ENCODE results near the gene PDXK.
"Not testable (repeated sequence)": the region's sequence is repeated elsewhere in the genome, so short reads cannot be mapped to it uniquely, and the experiment has no call there.

PDXK gene

DNA sequence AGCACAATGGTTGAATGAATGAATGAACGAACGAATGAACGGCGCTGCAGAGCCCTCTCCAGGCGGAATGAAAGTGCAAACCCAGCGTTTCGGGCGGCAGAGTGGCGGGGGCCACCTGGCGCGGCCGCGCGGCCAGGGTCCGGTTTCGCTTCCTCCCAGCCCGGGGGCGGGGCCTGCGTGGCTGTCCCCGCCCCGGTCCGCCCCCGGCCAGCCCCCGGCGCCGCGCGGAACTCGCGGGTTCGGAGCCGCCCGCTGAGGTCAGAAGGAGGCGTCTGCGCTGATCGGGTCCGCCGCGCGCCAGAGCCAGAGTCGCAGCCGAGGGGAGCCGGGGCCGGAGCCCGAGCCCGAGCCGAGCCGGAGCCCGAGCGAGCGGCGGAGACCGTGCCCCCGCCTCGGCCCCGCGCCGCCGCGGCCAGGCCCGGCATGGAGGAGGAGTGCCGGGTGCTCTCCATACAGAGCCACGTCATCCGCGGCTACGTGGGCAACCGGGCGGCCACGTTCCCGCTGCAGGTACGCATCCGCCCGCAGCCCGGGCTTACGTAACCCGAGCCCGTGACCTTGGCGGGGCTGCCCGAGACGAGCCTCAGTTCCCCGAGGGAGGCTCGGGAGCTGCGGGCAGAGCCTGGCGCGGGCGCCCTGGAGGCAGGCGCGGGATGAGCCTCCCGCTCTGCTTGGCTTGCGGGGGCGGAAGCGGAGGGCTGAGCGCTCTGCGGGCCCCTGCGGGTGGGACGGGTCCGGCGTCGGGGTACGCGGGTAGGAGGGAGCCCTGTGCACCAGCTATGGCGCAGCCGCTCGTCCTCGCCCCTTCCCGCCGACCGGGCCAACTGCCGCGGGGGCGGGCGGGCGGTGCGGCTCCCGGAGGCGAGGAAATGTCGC, at the start of gene PDXK:
Gene PDXK, plus strand, starts transcription at position 258 of the 876 bp plus-strand sequence. Its CDS starts 166 bp downstream, at position 424.
- peak; percentile 63 for DNase-seq (ENCODE audit: low spot score)

DNA sequence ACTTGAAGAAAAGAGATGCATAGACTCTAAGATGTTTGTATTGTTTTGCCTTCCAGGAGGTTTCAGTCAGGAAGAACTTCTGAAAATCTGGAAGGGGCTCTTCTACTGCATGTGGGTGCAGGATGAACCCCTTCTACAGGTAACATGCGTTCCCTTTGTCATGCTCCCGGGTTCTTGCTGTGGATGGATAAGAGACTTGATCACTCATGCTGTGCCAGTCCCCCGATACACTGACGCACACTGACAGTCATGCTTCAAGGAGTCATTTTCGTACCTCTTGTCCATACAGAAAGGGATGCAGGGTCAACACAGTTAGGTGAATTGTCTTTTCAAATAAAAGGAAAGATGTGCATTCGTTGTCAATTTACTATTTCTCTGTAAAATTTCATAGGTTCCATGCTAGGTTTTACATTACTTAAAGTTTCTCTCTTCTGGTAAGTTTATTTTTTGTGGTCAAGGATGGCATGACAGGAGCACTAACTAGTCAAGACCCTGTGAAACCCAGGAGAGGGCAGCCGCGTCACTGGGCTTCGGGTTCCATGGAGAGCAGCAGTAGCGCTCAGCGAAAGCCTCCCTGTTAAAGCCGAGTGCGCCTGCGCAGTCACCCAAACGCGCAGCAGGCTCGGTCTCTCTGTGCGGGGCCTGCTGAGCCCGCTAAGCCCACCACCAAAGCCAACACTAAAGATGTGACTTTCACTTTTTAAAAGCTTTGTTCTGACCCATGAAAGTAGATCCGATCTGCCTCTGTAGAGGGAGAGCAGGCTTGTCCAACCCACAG, 48.9 kb upstream of the PDXK start:
- no peak for DNase-seq (ENCODE audit: low spot score)

DNA sequence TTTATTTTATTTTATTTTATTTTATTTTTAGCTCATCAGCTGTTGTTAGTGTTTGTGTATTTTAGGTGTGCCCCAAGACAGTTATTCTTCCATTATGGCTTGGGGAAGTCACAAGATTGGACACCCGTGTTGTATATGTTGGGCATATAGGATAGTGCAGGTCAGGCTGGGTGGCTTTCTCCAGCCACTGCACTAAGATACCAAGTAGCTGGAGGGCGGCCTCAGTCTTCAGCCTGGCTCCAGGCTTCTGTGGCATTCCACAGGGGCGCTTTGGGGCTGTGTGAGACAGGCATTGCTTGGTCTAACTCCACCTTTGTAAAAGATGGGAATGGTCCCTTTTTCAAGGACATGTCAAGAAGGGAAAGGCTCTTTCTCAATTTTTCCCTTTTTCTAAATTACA, 43.1 kb upstream of the PDXK start:
- no peak for DNase-seq (ENCODE audit: low spot score)

DNA sequence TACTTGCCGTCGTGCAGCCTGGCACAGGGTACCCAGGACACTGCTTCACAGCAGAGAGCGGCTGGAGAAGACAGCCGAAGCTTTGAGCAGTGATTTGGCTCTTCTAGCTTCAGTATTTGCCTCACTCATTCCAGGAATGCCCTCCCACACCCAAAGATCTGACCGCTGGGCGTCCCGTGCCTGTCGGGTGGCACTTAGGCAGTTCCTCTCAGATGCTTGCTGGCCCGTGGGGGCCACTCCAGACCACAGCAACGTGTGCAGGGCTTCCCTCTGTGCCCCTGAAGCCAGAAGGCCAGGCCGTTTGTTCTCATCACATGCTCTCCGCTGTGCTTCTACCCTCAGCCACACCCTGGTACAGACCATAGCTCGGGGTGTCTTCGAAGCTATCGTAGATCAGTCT, 42.5 kb upstream of the PDXK start:
- no peak for DNase-seq (ENCODE audit: low spot score)

DNA sequence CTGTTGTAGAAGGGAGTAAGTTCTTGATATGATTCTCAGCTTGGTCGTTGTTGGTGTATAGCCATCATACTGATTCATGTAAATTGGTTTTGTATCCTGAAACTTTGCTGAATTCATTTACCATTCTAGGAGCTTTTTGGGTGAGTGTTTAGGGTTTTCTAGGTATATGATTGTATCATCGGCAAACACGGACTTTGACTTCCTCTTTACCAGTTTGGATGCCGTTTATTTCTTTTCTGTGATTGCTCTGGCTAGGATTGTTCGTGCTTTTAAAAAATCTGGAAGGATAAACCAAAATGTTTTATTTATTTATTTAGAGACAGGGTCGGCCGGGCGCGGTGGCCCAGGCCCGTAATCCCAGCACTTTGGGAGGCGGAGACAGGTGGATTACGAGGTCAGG, 39.0 kb upstream of the PDXK start:
- DNase-seq (ENCODE audit: low spot score) = no peak

DNA sequence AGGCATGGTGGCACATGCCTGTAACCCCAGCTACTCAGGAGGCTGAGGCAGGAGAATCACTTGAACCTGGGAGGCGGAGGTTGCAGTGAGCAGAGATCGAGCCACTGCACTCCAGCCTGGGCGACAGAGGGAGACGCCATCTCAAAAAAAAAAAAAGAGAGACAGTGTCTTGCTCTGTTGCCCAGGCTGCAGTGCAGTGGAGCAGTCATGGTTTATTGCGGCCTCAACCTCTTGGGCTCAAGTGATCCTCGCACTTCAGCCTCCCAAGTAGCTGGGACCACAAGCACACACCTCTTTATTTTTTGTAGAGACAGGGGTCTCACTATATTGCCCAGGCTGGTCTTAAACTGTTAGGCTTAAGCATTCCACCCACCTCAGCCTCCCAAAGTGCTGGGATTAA, 38.5 kb upstream of the PDXK start:
- DNase-seq (ENCODE audit: low spot score) = not testable (repeated sequence)

DNA sequence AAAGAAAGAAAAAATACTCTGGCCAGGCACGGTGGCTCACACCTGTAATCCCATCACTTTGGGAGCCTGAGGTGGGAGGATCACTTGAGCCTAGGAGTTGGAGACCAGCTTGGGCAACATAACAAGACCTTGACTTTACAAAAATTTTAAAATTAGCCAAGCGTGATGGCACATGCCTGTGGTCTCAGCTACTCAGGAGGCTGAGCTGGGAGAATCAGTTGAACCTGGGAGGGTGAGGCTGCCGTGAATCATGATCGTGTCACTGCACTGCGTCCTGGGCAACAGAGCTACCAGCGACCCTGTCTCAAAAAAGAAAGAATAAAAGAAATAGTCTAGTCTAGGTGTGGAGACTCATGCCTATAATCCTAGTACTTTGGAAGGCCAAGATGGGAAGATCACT, 37.3 kb upstream of the PDXK start:
- no peak for DNase-seq (ENCODE audit: low spot score)

DNA sequence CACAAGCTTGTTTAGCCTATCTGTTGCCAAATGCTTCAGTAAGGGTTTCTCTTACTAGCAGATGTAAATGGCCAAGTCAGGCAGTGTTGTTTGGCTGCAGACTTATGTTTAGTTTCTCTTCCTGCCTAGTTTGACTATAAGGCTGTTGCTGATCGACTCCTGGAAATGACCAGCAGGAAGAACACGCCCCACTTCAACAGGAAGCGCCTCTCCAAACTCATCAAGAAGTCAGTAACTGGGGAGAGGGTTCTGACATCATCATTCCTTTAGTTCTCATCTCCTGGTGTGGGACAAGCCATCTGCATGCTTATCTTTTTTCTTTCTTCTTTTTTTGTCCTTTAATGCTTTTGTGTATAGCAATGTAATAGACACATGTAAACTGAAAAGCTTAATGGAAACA, 34.5 kb upstream of the PDXK start:
- no peak for DNase-seq (ENCODE audit: low spot score)

DNA sequence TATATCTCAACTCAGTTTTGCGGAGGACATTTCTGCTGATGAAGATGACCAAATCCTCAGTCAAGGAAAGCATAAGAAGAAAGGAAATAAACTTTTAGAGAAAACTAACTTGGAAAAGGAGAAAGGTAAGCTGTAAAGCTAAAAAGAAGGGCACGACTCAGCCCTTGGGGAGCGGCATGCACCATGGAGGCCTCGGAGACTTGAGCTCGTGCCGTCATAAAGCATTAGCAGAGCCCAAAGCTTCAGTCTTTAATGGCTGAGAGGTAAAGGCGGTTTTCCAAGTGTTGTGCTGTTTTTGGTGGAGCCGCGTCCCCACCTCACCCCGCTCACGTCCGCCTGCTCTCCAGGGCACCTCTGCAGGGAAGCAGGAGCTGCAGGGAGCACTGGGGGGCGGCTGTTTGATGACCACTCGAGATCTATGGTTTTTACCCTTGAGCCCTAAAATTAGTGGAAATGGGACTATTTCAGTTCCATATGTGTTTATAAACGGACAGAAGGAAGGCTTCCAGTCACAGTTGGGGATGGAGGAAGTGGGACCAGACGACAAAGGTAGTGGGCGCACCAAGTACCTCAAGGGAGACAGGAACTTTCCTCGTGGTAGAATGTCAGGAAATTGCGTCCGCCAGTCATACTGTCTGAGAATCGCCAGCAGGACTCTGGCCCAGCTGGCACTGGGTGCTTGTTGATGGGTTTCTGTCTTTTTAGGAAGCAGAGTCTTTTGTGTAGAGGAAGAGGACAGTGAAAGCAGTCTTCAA, 31.9 kb upstream of the PDXK start:
- no peak for DNase-seq (ENCODE audit: low spot score)

DNA sequence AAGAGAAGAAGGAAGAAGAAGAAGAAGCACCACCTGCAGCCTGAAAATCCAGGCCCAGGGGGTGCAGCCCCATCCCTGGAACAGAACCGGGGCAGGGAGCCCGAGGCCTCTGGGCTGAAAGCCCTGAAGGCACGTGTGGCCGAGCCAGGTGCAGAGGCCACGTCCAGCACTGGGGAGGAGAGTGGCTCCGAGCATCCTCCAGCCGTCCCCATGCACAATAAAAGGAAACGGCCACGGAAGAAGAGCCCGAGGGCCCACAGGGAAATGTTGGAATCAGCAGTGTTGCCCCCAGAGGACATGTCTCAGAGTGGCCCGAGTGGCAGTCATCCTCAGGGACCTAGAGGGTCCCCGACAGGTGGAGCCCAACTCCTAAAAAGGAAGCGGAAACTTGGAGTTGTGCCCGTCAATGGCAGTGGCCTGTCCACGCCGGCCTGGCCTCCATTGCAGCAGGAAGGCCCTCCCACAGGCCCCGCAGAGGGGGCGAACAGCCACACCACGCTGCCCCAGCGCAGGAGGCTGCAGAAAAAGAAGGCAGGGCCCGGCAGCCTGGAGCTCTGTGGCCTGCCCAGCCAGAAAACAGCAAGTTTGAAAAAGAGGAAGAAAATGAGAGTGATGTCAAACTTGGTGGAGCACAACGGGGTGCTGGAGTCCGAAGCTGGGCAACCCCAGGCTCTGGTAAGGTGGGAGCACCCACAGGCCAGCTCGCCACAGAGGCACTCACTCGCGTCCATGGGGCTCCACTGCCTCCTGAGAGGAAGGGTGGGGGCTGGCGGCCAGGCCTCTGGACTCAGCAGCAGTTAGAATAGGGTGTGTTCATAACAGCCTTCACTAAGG, 31.1 kb upstream of the PDXK start:
- DNase-seq (ENCODE audit: low spot score) = no peak

DNA sequence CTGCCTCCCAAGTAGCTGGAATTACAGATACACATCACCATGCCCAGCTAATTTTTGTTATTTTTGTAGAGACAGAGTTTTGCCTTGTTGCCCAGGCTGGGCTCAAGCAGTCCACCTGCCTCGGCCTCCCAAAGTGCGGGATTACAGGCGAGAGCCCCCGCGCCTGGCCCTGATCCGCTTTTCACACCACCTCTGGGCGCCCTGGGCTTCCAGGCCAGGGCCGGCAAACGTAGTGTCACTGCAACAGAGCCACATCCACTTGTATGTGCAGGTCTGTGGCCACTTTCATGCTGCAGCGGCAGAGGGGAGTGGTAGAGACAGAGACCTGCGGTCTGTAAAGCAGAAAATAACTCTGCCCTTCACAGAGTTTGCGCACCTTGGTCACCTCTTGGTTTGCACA, 30.0 kb upstream of the PDXK start:
- no peak for DNase-seq (ENCODE audit: low spot score)

DNA sequence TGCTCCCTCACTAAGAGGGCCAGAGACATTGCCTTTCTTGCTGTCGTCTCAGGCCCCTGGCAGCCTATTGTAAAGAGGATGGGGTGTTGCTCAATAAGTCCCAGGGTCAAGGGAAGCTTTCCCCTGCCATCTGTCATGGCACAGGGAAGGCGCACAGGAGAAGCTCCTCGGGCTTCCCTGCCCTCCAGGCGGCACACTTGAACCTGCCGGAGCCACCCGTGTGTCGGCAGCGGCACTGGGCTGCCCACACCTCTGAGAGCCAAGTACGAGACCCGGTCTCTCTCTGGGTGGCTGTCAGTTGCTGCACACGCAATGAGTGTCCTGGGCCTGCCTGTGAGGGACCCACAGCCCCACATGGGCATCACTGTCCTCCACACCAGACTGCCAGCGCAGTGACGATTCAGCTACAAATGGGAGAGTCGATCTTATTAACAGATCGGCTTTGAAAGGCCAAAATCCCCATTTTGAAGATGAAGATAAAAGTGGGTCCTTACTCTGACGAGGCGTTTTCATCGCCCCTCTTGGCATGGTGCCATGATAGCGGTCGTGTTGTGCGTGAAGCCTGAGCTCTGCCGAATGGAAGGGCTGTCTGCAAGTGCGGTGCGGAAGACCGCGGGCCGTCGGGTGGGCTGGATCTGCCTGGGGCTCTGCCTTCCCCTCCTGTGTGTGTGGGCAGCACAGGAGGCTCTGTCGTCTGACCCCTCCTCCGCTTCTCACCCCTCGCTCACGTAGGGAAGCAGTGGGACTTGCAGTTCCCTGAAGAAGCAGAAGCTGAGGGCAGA, 29.2 kb upstream of the PDXK start:
- no peak for DNase-seq (ENCODE audit: low spot score)

DNA sequence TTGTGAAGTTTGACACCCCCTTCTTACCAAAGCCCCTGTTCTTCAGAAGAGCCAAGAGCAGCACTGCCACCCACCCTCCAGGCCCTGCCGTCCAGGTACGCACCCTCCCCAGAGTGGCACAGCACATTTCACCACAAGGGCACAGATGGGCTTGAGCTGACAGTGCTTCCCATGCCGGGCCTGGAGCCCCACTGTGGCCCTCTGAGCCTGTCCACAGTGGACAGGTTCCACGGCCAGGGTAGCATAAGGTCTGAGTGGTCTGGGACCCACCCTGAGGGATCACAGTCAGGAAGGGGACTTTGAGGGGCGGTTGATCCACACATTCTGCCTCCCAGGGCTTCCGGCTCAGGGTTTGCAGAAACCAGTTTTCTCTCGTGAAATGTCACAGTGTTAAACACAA, 28.6 kb upstream of the PDXK start:
- DNase-seq (ENCODE audit: low spot score) = no peak

DNA sequence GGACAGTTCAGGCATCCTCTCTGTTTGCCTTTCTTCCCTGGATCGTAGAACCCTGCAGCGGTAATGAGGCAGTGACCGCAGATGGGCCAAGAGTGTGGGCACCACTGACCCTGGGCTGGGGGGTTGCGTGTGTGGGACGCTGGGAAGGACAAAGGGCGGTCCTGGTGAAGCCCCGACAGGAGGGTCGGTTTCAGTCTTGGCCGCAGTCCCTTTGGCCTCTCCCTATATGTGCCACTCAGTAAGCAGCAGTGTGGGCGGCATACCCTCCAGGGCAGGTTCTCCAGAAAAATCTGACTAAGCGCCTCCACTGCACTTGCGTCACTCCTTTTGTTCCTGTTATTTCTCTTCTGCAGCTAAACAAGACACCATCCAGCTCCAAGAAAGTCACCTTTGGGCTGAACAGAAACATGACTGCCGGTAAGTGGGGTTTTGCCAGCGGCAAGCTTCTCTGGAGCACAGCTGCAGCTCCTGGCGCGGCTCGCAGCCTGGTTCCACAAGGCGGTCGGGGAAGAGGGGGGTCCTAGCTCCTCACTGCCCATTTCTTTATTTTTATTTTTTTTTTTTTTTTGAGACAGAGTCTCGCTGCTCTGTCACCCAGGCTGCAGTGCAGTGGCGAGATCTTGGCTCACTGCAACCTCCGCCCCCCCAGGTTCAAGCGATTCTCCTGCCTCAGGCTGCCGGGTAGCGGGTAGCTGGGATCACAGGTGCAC, 27.7 kb upstream of the PDXK start:
- no peak for DNase-seq (ENCODE audit: low spot score)

DNA sequence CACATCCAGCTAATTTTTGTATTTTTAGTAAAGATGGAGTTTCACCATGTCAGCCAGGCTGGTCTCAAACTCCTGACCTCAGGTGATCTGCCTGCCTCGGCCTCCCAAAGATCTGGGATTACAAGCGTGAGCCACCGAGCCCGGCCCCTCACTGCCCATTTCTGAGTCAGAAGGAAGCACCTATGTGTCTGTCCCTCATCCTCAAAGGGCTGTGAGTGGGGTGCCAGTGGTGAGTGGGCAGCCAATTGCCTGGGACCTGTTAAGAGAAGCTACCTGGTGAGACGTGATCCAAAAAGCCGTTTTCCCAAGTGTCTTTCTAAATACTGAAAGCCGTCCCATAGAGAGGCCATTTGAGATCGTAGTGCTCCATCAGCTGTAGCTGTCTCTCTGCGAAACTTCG, 27.1 kb upstream of the PDXK start:
- DNase-seq (ENCODE audit: low spot score) = no peak

DNA sequence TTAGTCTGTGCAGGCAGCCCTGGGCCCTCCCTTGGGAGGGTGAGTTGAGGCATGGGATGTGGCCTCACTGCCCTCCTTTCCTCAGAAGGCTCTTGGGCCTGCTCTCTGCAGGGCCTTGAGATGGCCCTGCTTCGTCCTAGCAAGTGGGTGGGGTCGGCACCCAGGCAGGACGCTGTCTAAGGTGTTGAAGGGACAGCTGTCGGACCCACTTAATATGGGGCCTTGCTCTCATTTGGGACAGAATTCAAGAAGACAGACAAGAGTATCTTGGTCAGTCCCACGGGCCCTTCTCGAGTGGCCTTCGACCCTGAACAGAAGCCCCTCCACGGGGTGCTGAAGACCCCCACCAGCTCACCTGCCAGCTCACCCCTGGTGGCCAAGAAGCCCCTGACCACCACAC, 26.0 kb upstream of the PDXK start:
- DNase-seq (ENCODE audit: low spot score) = no peak

DNA sequence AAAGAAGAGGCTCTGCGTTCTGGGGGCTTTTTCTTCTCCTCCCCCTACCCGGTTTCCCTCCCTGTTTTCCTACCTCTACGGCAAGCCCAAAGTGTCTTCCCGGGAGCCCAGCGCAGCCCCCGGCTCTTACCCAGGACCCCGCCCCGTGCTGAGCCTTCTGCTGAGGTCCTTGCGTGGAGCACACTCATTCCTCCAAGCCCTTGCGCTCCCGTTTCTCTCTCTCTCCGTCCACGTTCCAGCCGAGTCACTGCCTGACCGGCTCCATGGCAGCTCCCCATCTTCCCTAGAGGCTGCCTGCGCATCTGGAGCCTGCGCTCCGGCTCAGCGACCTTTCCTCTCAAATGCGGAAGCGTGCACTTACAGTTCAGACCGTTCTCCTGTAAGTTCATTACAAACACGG, 24.9 kb upstream of the PDXK start:
- no peak for DNase-seq (ENCODE audit: low spot score)

DNA sequence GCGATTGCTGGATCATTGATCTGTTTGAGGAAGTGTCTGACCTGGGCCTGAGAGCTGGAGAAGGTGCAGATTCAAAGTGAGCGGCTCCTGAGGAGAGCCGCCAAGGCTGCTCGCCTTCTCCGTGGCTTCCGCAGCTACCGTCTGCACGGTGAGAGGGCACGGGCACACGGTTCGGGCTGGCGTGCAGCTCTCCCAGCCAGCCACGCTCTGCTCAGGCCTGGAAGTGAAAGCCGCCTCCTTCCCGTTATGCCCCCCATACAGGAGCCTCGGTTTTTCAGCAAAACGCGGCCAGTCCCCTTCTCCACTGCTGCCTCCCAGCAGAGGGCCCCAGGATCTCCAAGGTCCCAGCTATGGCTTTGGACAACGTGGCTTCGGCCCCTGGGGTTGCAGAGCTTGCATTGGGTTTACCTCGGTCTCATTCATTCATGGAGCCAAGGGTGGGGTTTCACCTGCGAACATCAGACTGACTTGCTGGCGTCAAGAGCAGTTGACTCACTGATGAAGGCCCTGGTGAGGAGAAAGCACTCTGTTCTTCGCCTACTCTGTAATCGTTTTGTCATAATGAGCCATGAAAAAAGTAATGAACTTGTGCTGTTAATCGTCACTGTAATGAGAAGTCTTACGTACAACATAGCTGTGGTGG, 24.4 kb upstream of the PDXK start:
- no peak for DNase-seq (ENCODE audit: low spot score)

DNA sequence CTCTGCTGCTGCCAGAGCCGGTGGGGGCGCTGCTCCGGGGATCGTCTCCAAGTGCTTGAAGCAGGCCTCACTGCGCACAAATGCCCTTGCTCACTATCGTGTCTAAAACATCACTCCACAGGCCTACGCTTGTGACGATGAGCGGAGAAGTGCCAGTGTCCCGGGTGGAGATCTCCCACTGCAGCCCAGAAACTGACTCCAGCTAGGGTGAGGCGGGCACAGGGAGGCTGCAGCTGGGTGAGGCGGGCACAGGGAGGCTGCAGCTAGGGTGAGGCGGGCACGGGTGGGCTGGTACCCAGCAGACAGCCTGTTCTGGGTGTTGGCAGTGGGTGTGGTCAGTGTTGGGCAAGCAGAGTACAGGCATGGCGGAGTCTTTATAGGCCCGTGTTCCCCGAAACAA, 22.7 kb upstream of the PDXK start:
- no peak for DNase-seq (ENCODE audit: low spot score)
